GM18909 (cell line): ENCODE results near the gene MAPKAP1.

Source experiments
- ATAC-seq: cut with Tn5 transposase; IDR thresholded peaks from one replicate; pipeline ENCODE4 v1.9.1; 2021; ENCODE audit warnings: mild to moderate bottlenecking; ENCODE audit not compliant: unreplicated experiment, poor library complexity

Gene MAPKAP1

DNA sequence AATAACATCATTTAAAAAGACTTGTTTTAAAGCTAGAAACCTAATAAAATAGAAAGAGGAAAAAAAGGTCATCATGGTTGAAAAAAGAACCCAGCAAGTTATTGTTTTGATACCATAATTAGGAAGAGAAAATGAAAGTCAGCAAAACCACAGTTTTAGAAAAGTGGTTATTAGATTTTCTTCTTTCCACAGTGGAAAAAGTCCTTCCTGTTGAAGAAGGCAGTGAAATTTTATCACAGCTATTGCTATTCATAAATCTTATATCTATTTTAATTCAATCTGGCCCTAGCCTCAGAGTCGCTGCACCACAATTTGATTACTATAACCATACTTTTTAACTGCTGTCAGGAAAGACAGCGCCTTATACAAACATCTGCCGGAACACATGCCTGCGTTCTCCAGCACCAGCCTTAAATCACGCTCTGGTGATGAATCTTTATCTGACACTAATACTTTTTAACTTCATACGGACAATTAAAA, 60.3 kb downstream of the MAPKAP1 start:
- ATAC-seq = no peak

DNA sequence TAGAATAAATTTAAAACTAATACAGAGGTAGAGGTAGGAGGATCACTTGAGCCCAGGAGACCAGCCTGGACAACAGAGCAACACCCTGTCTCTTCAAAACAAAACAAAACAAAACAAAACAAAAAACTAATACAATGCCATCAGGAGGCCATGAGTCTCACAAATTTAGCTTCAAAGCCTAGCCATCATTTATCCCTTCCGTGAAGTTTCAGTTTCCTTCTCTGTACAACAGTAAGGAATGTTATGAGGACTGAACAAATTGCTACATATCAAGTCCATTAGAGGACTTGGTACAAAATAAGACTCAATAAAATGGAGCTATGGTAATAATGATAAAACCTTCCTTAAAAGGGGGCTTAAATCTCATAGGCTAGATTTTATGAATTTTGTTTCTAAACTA, 60.8 kb downstream of the MAPKAP1 start:
- no peak for ATAC-seq

DNA sequence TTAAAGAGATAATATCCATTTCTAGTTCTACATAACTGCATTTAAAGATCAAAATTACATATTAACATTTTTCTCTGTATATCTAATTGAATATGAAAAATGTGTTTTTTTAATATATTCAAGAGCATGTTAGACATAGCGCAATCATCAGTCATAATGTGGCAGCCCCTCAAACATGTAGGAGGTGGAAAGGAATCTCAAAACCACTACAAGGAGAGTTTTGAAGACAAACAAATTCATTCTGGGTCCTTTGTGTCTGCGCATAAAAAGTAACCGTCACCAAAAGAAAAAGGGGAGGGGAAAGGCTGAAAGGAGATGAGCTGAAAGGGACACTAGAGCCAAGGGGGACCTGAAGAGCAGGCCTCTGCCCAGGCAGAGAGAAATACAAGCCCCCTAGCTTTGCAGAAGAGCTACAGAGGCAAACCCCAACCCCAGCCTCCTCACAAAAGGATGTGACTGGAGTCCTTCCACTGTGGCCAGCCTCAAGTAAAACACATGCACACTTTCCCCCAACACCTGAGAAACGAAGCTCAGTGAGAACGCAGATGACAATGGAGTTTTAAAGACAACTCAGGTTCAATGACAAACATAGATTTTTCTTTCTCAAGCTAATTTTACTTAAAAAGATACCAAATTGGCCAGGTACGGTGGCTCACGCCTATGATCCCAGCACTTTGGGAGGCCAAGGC, 62.0 kb downstream of the MAPKAP1 start:
- no peak for ATAC-seq

DNA sequence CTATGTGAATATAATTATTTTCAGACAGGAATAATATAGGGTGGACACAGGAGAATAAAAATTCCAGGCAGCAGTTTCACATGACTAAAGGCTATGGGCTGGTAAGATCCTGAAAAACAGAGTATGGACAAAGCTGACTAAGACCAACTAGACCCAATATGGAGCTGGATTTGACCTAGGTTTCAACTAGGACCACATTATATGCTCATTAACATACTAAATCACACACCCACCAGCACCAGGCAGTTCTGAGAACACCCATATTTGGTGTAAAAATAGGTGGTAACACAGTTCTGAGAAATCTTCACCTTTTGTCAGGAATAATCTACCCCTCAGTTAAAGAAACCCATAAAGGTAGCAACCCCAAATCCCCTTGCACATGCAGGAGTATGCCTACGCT, 64.7 kb downstream of the MAPKAP1 start:
- no peak for ATAC-seq

DNA sequence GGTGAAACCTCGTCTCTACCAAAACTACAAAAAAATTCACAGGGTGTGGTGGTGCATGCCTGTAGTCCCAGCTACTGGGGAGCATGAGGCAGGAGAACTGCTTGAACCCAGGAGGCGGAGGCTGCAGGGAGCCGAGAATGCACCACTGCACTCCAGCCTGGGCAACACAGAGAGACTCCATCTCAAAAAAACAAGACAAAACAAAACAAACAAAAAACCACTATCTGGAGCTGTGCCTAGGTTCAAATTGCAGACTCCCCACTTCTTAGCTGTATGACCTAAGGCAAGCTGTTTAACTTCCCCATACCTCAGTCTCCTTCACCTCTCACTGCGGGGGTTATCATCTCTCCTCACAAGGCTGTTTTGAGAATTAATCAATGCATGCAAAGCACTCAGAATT, 68.0 kb downstream of the MAPKAP1 start:
- ATAC-seq = no peak

DNA sequence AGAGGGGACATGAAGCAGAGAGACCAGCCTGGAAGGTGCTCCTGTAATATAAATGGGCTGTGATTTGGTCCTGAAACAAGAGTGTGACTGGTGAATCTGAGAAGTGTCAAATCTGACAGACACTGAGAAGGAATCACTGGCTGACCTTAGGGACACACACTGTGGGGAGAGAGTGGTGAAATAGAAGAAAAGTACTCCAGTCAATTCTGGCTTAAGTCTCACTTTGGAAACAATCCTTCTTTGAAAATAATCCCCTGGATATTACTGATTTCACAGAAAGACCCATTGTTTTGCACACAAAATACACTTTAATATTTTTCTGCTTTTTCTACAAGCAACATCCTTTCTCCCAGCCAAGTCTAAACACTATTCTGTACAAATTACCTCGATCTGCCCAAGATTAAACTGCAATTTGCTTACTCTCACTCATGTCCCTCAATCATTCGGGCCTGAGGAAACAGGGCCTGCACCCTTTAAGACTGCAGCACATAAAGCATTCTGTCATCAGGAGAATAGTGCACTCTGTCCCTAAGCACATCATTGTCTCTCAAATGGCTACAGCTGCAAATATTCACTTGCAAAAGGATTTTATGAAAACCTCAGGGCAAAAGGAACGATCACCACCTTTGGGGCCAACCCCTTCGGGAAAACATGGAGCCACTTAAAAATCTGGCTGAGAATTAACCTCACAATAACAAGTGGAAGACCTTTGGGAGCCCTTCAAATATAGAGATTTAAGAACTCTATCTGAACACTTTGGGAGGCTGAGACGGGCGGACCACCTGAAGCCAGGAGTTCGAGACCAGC, 68.6 kb downstream of the MAPKAP1 start:
- ATAC-seq = no peak

DNA sequence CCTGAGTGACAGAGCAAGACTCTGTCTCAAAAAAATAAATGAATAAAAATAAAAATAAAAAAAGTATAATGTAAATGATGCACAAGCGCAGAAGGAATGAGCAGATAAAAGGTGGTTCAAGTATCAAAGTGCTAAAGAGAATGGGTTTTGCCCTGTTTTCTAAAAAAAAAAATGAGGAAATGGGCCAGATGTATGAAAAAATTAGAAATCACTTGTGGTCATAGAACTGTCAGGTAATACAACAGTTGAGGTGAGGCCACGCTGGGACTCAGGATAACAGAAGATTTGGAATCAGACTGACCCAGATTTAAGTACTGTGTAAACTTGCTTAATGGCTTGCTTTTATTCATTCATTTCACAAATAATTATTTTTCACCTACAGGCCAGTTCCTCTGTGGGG, 69.8 kb downstream of the MAPKAP1 start:
- ATAC-seq = no peak

DNA sequence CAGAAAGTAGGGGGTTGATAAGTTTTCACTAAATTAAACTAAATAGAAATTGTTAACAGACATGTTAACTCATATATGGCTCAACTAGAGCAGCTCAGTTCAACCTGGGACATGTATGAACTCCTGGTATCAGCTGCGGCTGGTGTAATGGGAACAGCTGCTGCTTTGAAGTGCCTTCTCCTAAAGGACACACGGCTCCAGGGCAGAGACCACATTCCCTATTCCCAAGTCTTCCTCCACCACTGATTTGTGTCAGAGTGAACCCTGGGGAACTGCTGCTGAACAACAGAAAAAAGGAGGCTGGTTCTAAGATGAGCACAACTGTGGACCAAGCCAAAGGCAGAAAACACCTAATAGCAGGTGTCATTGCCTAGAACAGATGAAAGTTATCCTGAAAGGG, 71.1 kb downstream of the MAPKAP1 start:
- ATAC-seq = no peak

DNA sequence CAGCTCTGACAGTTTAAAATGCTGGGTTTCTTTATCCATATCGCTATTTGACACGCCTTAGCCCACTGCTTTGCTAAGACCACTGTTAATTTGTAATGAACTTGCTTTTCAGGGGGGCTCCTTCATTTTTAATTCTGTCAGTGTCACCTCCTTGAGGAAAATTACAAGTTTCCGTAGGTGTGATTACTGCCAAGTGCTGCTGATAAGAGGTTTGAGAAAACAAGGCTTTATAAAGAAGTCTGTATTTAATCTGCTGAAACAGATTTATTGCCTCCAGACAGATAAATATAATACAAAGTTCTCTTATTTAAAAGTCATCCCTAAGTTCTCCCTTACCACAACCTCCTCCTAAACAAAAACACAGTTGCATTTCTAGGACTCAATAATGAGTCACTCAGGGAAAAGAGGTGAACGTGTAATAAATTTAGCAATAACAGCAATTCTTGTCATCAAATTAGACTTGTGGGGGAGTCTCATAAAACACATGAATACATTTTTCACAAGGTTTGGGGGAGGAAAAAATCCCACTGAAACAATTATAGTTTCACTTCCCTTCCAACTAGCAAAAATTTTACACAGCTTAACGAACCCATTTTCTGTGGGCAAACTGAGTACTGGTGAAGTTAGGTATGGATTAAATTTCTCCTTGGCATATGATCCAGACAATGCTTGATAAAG, 72.8 kb downstream of the MAPKAP1 start:
- ATAC-seq = no peak

DNA sequence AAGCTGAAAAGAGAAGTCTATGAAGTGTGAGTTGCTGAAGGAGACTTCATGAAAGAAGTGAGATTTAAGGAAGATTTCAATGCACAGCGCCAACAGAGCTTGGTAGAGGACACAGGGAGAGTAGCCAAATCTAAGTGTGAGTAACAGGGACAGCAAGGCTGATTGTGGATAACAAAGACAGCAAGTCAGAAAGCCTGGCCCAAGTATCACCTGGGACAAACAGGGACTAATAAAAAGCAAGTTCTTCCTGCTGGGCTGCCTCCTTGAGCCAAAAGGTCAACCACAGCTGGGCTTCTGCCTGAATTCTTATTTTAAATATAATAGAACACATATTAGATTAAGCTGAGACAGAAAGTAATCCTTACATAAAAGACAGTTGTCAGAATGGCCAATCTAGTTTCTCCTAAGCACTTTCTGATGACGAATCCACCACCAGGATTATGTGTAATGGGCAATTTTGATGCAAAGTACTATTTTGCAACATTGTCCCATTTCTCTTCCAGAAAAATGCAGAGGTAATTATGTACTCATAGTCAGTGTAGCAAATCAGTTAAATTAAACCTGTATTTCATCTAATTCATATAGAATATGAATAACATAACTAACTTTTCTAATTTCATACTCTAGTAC, 73.8 kb downstream of the MAPKAP1 start:
- ATAC-seq = no peak

DNA sequence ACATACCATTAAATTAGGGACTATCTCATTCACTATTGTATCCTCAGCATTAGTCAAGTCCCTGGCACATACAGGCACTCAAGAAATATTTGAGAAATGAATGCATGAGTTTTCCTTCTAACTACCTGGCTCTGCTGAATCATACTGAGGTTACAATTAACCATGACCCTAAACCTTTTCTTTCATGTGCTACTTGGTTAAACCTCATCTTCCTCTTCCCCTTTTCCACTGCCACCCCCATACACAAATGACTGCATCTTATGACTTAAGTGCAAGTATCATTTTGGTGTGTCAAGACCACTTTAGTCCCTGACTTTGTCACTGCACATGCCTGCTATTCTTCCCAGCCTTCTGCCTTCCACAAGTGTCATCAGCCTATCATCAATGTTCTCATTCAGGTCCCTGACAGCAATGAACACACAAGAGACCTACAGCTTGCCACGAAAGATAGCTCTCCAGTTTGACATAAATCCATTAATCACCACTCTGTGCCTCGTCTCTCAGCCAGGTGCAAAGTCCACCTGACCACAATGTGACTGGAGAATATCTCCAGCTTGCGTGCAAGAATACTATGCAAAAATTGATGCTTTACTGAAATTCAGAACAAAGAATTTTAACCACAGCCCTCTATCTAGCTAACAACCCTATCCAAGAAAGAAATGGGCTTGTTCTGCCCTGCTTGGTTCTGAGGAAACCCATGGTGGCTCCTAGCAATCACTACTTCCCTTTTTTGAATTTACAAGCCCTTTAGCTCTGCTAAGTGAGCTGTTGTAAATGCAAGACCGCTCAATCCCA, 74.5 kb downstream of the MAPKAP1 start:
- ATAC-seq = peak; percentile 62

DNA sequence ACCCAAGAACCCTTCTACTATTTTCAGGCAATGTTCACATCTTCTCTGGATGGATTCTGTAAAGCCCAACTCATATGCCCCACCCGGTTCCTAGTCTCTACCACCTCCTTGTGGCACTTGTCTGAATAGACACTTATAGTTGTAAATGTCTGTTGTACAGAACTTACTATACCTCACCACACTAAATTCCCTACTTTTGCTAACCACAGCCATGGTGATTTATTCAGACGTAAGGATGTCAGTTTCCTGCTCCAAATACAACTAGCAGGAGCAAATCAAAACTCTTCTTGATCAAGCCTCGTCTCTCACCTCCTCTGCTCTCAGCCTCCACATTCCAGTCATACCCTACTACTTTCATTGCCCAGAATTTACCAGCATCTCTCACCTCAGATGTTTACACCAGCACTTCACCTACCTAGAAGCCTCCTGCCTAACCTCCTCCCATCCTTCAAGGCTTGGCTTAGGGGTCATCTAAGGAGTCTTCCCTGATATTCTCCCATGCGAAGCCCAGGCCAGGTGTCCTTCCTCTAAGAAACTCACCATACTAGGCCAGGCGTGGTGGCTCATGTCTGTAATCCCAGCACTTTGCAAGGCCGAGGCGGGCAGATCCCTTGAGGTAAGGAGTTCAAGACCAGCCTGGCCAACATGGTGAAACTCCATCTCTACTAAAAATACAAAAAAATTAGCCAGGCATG, 75.5 kb downstream of the MAPKAP1 start:
- ATAC-seq = no peak

DNA sequence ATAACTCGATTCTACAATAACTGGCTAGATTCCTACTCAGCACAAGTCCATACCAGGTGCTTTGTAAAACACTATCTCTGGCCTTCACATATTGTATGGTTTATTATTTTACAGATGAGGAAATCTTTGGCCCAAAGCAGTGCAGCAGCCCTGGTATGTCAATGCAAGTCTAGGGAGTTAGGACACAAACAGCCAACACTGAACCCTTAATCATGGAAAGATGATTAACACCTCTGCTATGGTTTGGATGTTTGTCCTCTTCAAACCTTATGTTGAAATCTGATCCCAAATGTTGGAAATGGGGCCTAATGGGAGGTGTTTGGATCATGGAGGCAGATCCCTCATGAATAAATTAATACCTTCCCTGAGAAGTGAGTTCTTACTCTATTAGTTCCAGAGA, 76.6 kb downstream of the MAPKAP1 start:
- no peak for ATAC-seq

DNA sequence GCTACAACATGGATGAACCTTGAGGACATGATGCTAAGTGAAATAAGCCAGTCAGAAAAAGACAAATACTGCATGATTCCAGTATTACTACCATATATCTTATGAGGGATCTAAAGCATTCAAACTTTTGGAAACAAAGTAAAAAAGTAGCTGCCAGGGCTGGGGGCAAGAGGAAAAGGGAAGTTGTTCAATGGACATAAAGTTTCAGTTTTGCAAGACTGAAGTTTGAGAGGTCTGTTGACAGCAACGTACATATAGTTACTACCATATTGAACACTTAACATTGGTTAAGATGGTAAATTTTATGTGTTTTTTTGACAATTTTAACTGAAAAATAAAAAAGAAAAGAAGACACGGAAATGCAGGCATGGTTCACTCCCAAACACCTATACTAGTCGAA, 77.6 kb downstream of the MAPKAP1 start:
- no peak for ATAC-seq

DNA sequence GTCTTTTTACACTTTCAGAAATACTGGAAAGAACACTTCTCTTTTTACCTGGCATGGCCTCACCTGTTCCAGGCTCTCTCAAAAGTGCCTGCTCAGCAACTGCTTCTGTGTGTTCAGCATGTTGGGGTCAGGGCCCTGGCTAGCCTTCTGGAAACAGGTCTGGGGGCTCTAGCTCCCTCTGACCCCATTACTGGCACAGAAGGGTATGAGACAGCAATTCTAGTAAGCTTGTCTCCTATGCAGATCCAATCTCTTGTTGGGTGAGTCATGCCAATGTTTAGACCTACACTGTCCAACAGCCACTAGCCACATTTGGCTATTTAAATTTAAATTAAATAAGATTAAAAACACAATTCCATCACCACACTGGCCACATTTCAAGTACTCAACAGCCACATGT, 80.8 kb downstream of the MAPKAP1 start:
- no peak for ATAC-seq

DNA sequence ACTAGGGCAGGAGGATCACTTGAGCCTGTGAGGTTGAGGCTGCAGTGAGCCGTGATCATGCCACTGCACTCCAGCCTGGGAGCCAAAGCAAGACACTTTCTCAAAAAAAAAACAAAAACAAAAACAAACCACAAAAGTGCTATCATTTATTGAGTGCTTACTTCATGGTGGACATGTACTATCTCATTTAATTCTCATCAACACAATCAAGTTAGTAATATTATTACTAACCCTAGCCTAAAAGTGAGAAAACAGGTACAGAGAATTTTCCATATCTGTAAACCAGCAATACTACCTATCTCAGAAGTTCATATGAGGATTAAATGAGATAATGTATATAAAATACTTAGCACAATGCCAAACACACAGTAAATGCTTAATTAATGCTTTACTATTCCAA, 85.8 kb downstream of the MAPKAP1 start:
- no peak for ATAC-seq

DNA sequence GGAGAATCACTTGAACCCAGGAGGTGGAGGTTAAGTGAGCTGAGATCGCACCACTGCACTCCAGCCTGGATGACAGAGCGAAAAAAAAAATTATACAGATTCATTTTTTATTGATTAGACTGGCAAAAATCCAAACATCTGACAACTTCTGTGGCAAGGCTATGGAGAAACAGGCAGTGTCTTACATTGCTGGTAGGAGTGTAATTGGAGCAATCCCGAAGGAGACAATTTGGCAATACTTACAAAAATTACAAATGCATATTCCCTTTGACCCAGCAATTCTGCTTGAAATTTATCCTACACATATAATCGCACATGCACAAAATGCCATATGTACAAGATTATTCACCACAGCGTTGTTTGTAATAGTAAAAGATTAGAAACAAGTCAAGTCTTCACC, 86.8 kb downstream of the MAPKAP1 start:
- no peak for ATAC-seq

DNA sequence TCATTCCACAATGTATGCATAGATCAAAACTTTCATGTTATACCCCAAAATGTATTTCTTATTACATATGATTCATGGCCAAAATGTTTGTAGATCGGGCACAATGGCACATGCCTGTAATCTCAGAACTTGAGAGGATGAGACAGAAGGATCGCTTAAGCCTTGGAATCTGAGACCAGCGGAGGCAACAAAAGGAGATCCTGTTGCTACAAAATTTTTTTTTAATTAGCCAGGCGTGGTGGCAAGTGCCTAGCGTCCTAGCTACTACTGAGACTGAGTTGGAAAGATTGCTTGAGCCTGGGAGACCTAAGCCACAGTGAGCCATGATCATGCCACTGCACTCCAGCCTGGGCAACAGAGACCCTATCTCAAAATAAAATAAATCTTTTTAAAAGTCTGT, 89.9 kb downstream of the MAPKAP1 start:
- no peak for ATAC-seq

DNA sequence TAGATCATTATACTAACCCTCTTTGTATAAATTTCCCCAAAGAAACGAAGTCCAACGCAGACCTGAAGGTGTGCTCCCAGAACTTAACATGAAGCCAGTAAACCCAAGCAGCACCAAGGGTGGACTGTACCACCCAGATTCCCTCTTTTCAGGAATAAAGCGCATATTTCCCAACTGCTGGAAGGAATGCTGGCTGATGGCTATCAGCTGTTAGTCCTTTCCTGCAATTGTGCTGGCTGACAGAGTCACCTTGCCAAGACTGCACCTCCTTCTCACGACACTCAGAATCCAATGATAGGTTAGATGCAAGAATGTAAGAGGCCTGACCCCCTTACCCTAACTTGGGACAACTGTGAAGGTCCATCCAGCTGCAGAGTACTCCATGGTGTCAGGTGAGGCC, 93.9 kb downstream of the MAPKAP1 start:
- ATAC-seq = no peak

DNA sequence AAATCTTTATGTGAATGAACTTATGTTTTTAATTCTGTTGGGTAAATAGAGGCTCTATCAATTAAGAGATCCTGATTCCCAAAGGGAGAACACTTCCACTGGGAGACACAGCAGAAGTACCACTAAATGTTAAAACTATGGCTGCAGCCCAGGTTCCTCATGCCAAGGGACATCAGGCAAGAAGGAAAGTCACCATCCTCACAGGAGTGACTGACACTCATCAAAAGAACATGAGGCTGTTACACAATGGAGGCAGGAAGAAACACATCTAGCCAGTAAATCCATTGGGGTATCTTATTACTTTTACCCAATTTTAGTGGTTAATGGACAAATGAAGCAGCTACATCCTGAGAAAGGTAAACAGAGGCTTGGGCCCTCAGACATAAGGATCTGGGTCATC, 94.4 kb downstream of the MAPKAP1 start:
- ATAC-seq = no peak
